Right forelimb (tissue), 1 donor: ENCODE data around the gene SDR42E1.
"Not testable (repeated sequence)": the region's sequence is repeated elsewhere in the genome, so short reads cannot be mapped to it uniquely, and the experiment has no call there.

Experiments used
- DNase-seq: peaks from one replicate; pipeline ENCODE4 v3.0.0-alpha.2; 2018

SDR42E1 gene

GRCh38 chr16:82037251-82037650 lies 26.0 kb upstream of the SDR42E1 start:
- no peak for DNase-seq

DNA sequence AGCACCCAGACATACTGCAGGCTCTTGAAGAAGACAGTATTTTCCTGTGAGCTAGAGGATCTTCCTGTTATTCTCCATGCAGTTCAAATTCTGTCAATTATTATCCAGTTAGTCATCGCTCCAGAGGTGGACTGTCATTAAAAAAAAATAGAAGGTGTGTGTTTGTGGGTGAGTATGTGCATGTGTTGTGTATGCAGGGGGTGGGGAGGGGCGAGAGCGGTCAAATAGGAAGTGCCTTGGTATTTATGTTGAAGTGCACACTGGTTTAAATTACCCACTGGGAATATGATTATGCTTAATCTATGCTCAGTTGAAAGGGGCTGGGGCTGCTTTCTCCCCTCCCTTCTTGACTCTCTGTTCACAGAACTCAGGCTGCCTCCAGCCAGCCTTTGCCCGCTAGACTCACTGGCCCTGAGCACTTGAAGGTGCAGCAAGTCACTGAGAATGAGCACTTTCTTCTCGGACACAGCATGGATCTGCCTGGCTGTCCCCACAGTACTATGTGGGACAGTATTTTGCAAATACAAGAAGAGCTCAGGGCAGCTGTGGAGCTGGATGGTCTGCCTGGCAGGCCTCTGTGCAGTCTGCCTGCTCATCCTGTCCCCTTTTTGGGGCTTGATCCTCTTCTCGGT lies 23.8 kb upstream of the SDR42E1 start, which contains the start of gene HSD17B2:
Gene HSD17B2 (plus strand): TSS at position 273 of the 632 bp plus-strand sequence. CDS start 172 bp downstream, at position 445.
- DNase-seq: no peak

DNA sequence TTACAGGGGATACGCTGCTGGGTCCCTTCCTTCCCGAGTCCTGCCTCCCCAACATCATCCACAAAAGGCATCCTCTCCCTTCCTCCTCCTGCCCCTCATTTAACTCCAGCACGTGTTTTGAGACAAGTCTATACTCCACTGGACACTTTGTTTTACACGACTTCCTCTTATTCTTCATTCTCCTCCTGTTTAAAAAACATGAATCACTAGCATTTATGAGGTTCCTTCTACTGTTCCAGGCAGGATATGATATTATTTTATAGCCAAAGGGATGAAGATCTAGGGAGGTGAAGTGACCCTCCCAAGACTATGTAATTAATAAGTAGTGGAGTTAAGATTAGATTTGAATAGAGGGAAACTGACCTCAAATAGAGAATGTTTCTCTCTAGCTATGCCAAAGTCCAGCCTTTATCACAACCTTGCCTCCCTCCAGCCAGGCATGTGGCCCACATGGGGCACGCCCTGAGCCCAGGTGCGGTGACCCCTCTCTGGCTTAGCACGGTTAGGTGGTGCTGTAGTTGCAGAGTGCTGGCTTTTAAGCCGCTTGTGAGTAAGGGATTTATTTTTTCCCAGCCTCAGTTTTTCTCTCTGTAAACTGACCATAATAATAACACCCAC lies 22.5 kb upstream of the SDR42E1 start:
- no peak for DNase-seq

GRCh38 chr16:82033006-82033405 lies 21.7 kb upstream of the SDR42E1 start:
- DNase-seq: no peak

DNA sequence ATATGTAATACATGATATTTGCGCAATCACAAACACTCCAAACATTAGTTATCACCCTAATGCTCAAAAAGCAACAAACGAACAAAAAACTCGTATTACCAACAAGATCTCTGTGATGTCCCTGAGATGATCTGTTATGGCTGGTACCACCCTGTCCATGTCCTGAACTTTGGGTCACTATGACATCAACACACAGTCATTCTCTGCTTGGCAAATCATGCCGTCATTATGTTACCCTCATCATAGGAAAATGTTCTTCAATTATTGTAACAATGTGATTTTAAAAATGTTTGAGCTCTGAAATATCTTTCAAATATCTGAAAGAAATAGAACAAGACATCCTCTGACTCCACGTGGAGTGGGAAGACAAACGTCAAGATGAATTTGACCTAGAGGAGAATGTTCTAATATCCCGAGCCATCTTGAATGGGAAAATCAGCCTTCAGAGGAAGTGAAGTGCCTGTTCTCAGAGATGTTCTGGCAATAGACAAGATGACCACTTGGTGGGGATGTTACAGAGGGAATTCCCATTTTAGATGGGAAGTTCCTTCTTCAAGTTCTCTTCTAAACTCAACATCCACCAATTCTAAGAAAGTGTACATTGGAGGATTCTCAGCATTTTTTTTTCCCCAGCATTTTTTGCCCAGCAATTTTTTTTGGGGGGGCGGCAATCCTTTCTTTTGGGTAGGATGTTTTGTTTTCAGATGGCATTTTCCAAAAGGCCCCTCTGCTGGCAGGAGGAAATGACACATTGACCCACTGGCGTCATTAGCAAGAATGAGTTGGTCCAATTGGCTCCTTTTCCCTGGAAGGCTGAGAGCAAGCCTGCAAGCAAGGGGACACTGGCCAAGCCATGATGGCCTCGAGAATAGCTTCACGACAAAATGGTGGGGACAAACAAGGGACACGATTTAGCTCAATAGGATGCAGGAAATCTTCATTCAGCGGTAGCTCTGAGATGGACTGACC lies 20.1 kb upstream of the SDR42E1 start:
- no peak for DNase-seq

- DNase-seq: no peak
These were observed 16.4 kb upstream of the SDR42E1 start for GRCh38 chr16:82027629-82028064.

DNA sequence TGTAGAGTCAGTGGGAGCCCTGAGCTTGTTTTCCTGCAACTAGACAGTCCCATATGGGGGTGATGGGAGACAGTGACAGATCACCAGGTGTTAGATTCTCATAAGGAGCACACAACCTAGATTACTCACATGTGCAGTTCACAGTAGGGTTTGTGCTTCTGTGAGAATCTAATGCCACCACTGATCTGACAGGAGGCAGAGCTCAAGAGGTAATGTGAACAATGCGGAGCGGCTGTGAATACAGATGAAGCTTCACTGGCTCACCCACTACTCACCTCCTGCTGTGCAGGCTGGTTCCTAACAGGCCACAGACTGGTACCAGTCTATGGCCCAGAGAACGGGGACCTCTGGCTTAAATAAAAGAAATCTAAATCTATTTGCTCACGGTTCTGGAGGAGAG lies 13.6 kb upstream of the SDR42E1 start:
- DNase-seq: no peak

- no peak for DNase-seq
These were observed 13.0 kb upstream of the SDR42E1 start for GRCh38 chr16:82024316-82024715.

DNA sequence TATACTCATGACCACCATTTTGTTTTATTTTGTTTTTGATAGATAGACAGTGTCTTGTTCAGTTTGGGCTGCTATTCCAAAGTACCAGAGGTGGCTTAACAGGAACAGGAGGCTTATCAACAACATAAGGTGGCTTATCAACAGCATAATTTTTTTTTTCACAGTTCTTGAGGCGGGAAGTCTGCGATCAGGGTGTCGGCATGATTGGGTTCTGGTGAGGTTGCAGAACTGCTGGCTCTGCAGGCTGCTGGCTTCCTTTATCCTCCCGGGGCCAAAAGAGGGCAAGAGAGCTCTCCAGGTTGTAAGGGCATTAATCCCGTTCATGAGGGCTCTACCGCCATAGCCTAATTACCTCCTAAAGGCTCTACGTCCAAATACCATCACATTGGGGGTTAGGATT lies 11.9 kb upstream of the SDR42E1 start:
- no peak for DNase-seq

GRCh38 chr16:82020051-82020450 lies 8.8 kb upstream of the SDR42E1 start:
- no peak for DNase-seq

GRCh38 chr16:82019535-82019934 lies 8.3 kb upstream of the SDR42E1 start:
- DNase-seq: no peak

- DNase-seq: no peak
These were observed 6.8 kb upstream of the SDR42E1 start for GRCh38 chr16:82017911-82018568.

DNA sequence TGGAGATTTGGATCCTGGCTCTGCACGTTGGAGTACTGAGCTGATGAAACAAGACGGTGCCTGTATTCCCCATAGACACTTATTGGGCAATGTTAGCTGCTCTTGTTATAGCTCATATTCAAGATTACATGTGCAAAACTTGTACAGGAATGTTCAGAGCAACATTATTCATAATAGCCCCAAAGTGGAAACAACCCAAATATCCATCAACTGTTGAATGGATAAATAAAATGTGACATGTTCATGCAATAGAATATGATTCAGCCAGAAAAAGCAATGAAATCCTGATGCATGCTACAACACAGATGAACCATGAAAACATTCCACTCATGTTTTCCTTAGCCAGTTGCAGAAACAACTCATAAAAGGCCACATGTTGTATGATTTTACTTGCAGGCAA lies 5.7 kb upstream of the SDR42E1 start:
- no peak for DNase-seq

DNA sequence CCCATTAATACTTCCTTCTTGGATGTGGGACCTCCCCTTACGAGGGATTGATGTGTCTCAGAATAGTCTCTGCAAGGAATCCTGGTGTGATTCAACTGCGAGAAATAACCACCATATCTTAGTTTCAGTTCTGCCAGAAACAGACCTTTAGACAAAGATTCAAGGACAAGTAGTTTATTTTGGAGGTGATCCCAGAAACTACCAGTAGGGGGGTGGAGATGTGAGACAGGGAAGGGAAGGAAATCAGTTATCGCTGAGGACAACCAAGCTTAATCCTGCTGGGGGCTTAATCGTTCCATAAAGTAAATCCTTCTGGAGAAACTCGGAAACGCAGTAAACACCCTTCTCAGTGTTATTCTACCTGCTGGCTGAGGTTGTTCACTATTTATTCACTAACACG lies 5.0 kb upstream of the SDR42E1 start:
- no peak for DNase-seq

- no peak for DNase-seq
These were observed 1.9 kb upstream of the SDR42E1 start for GRCh38 chr16:82013139-82013538.

GRCh38 chr16:82010649-82011048 lies 621 bp downstream of the SDR42E1 start:
- no peak for DNase-seq

DNA sequence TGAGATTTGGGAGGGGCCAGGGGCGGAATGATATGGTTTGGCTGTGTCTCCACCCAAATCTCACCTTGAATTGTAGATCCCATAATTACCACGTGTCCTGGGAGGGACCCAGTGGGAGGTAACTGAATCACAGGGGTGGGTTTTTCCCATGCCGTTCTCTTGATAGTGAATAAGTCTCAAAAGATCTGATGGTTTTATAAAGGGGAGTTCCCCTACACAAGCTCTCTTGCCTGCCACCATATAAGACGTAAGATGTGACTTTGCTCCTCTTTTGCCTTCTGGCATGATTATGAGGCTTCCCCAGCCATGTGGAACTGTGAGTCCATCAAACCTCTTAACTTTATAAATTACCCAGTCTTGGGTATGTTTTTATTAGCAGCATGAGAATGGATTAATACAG lies 1.5 kb downstream of the SDR42E1 start:
- DNase-seq: not testable (repeated sequence)

- DNase-seq: no peak
These were observed 2.2 kb downstream of the SDR42E1 start for GRCh38 chr16:82008957-82009592.

- no peak for DNase-seq
These were observed 4.1 kb downstream of the SDR42E1 start for GRCh38 chr16:82007189-82007588.

- DNase-seq: no peak
These were observed 5.2 kb downstream of the SDR42E1 start for GRCh38 chr16:82006036-82006435.

GRCh38 chr16:82005027-82005830 lies 6.0 kb downstream of the SDR42E1 start:
- no peak for DNase-seq

- DNase-seq: no peak
These were observed 6.7 kb downstream of the SDR42E1 start for GRCh38 chr16:82004601-82005000.
